NCI-H187 treated with DMSO at 0.1 percent for 48 hours (cell line): ENCODE data around the gene WDR33.

Experiments used
- DNase-seq: peaks from one replicate; lab custom pipeline; 2025; lab: John Stamatoyannopoulos, UW

Gene WDR33

GRCh38 chr2:127654838-127655175 is 156.2 kb downstream of the WDR33 start:
- no peak for DNase-seq

GRCh38 chr2:127654084-127654837 is 156.7 kb downstream of the WDR33 start:
- DNase-seq, result no peak

GRCh38 chr2:127653421-127654083 is 157.4 kb downstream of the WDR33 start:
- DNase-seq, result no peak

- DNase-seq, result no peak
These were observed 158.1 kb downstream of the WDR33 start for GRCh38 chr2:127652786-127653357.

DNA sequence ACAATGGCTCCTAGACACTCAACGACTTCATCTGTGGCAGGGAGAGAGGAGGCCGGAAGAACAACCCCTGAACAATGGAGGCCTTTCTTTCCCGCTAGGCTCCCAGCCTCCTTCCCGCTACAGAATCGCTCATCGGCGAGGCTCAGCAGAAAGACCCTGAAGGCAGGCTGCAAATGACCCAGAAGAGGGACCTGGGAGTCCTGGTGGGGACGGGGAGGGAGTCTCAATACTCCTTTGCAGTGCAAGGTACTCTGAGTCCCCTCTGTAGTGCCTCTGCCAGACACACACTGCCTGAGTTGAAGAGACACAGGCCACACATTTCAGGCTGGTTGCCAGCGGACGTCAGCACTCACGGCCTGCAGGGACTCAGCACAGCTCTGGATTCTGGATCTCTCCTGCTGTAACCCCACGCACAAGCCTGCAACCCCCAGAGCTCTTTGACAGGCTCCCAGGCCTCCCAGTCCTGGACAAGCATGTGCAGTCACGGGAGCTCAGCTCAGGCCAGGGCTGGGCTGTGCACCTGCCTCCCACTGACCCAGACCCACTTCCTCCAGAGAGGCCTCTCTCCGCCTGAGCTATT is 158.9 kb downstream of the WDR33 start:
- DNase-seq, result no peak

DNA sequence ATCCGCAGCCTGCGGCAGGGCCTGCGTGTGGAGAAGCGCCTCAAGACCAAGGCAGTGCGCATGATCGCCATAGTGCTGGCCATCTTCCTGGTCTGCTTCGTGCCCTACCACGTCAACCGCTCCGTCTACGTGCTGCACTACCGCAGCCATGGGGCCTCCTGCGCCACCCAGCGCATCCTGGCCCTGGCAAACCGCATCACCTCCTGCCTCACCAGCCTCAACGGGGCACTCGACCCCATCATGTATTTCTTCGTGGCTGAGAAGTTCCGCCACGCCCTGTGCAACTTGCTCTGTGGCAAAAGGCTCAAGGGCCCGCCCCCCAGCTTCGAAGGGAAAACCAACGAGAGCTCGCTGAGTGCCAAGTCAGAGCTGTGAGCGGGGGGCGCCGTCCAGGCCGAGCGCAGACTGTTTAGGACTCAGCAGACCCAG is 159.6 kb downstream of the WDR33 start:
- no peak for DNase-seq
